HG03521 (cell line): ENCODE results near the gene CTNNA3.

Experiments used
- ATAC-seq: cut with Tn5 transposase; IDR thresholded peaks from one replicate; pipeline ENCODE4 v1.9.1; 2021; ENCODE audit warnings: mild to moderate bottlenecking, moderate library complexity; ENCODE audit not compliant: unreplicated experiment

The CTNNA3 gene

GRCh38 chr10:67386260-67386659 lies 309.7 kb downstream of the CTNNA3 start:
- ATAC-seq, result no peak

DNA sequence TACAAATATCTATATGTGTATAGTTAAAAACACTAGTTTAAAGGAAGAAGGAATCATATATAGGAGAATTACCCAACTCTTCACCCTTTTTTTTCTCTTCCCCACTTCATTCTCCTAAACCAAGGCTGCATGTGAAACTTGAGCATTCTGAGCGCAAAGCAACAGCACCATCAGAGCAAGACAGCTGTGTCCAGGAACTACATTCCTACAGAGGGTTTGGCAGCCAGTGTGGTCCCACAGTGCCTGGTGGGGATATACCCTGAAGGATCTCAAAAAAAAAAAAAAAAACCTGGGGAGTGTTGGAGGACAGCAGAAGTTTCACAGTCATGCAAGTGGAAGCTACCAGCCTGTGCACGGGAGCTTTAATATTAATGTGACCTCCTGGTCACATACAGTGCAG lies 310.4 kb downstream of the CTNNA3 start:
- ATAC-seq, result no peak

GRCh38 chr10:67385089-67385488 lies 310.9 kb downstream of the CTNNA3 start:
- ATAC-seq, result no peak

DNA sequence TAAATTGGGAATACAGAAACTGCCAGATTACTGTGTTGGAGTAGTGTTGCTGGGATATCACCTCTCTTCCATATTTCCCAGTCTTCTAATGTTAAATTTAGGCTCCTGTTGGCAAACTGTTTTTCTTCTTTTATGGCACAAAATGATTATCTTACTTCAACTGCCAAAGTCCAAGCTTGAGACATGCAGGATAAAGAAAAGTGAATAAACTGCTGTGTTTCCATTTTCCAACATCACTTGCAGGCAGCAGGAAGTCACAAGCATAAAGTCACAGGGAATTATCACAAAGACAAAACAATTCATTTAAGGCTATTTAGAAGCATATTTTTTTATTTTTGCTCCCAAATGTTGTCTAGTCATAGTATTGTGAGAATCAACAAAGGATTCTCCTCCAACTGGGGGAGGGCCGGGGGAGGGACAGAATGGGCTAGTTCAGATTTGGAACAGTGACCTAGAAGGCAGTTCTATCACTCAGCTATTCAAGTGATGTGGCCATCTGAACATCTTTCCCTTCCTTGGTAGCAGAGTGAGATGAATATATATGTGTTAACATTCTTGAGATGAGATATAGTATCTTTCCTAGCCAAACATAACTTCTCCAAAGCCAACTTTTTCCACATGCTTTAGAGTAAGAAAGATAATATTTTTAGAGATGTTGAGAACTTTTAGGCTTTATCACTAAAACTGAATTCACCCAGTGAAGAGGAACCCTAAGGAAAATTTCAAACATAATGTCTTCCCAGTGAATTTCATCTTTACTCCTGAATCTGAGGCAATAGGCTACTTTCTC lies 364.7 kb downstream of the CTNNA3 start:
- ATAC-seq, result no peak

DNA sequence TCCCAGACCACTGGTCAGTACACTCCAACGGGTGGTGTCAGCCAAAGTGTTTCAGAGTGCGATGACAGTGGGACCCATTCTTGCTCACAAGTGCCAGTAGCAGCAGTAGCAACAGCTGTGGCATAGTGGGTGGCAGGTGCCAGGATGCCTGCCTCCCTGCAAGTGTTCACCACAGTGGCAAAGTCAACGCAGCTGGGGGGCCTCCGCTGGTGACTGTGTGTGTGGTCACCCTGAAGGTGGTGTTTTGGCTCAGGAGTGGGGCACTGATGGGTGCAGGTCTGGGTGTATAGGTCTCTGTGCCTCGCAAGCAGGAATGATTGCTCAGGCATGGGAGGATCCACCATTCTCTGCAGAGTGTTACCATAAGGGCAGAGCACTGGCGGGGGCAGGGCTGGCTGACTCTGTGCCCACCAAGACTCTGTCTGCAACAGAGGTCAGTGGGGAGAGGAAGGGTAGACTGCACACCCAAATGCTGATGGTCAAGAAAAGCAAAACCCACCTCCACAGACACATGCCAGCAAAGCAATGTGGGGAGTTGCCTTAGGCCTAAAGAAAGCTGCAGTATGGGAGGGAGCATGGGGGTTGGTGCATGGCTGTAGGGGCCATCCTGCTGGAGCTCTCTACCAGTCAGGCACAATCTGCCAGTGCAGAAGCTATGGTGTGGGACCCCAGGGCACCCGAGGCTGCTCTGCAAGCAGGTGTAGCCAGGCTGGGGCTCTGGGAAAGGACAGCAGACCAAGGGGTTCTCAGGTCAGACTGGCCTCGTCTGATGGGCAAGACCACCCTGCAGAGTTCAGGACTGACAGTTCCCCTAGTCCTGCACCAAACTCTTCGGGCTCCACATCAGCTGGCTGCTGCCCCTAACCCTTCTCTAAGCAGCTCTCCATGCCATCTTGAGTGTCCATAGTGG lies 368.1 kb downstream of the CTNNA3 start:
- no peak for ATAC-seq

DNA sequence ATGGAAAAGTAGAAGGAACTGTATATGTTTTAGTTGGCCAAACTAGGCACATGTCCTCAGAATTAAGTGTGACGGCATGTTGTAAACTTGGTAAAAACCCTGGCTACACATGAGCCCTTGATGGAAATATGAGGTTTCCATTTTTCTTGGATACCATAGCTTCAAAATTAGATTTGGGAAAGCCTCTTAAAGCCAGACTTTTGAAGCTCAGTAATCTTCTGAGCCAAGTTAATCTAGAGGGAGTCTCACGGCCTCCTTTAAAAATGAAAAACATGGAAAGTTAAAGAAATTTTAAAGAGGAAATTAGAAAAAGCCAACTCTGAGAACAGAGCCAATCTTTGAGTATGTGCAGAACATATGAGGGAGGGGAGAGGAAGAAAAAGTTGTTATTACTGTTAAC lies 376.0 kb downstream of the CTNNA3 start:
- no peak for ATAC-seq

- no peak for ATAC-seq
Observed at GRCh38 chr10:67308912-67309311, 387.1 kb downstream of the CTNNA3 start.

DNA sequence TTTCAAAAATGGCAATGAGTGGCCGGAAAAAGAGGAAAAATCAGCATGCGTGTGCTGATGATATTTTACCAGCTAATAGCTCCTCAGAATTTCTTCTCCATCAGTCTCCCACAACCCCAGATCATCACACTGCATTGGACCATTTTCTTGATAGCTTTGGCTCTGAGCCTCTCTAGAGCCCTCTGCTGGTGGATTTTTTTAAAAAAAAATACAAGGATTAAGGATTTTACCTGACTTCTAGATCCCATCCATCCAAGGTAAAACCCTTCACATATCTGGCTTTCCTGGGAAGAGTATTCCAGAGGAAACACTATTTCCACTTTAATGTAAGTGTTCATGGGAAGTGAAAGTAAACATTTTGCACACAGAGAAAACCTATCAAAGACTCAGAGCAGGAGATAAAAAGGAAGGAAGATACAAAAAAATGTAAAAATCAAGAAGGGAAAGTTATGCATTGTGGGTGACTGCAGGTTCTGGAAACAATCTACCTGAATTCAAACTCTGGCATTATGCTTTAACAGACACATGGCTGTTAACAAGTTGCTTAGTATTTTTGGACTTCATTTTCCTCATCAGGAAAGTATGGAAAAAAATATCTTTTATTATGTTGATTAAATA lies 389.3 kb downstream of the CTNNA3 start:
- ATAC-seq, result no peak

GRCh38 chr10:67302701-67303100 lies 393.3 kb downstream of the CTNNA3 start:
- ATAC-seq, result no peak

DNA sequence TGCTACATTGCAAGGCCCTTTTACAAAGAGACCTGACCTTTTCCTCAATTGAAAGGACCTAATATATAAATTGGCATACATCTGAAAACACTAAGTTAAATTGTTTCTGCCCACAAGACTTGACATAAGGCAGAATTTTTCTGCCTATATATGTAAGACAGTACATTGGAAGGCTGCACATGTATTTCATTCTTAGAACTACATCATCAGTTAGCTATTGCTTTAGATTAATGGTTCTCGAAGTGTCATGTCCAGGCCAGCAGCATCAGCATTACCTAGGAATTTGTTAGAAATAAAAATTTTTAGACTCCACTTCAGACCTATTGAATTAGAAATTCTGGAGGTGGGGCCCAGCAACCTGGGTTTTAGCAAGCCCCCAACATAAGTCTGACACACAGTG lies 396.2 kb downstream of the CTNNA3 start:
- no peak for ATAC-seq

DNA sequence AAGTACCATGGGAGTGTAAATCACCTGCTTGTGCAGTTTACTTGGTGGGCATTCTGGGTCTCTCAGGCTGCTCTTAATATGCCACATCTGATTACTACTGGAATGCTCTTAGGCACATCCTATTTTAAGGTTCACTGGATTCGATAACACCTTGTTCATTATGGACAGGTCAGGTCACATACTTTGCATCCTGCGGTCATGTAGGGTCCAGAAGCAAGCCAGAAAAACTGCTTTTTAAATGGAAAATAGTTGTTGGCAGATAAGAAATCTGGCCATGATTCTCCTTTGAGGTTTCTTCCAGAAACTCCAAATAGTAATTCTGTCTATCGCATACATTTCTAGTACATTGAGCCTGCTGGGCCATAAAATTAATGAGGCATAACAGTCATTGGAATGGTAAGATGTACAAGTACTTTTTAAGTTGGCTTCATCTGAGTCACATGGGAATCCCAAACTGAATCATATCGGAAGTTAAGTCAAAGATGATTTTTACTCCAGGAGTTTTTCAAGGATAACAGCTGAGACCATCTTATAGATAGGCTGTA lies 398.3 kb downstream of the CTNNA3 start:
- ATAC-seq, result no peak

GRCh38 chr10:67296926-67297325 lies 399.1 kb downstream of the CTNNA3 start:
- no peak for ATAC-seq

GRCh38 chr10:67288688-67289410 lies 407.1 kb downstream of the CTNNA3 start:
- ATAC-seq, result no peak

DNA sequence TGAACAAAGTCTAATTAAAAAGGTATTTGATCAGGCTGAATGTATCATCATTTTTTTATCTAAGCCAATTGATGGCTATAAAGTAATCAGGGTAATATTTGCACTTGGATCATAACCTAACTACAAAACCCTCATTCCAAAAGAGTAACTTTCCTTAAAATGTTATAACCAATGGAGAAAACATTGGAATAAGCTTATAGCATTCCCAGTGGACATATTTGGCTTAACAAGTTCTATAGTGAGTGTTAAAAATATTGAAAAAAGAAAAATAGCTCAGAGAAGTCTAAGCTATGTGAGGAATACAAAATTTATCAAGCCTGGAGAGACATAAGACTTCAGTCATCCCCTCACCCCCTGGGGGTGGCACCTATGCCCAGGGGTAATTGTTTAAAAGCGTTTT lies 411.4 kb downstream of the CTNNA3 start:
- no peak for ATAC-seq

GRCh38 chr10:67282871-67283270 lies 413.1 kb downstream of the CTNNA3 start:
- no peak for ATAC-seq

DNA sequence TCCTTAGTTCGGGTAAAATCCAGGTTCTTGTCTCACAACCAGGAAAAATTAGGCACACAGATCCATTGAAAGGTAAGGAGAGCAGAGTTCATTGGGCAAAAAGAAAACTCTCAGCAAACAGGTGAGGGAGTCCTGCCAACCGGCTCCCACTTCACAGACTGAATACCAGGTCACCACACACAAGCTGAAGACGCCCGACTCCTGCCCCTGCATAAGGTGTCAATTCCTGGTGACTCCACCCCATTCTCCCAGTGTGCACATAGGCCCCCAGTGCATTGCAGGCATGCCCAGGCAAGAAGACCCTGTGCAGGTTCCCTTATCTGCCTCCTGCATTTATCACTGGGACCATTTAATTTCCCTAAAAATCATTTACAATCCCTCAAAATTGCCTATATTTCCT lies 415.6 kb downstream of the CTNNA3 start:
- no peak for ATAC-seq

DNA sequence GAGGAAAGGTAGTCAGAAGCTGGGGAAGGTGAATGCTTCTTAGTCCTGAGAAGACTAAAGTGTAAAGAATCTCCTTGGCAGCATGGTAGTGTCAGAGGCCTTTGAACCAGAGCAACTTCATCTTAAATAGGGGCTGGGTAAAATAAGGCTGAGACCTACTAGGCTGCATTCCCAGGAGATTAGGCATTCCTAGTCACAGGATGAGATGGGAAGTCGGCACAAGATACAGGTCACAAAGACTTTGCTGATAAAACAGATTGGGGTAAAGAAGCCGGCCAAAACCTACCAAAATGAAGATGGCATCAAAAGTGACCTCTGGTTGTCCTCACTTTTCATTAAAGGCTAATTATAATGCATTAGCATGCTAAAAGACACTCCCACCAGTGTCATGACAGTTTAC lies 418.6 kb downstream of the CTNNA3 start:
- no peak for ATAC-seq

GRCh38 chr10:67269828-67270227 lies 426.2 kb downstream of the CTNNA3 start:
- no peak for ATAC-seq

- no peak for ATAC-seq
Observed at GRCh38 chr10:67268146-67268545, 427.8 kb downstream of the CTNNA3 start.

DNA sequence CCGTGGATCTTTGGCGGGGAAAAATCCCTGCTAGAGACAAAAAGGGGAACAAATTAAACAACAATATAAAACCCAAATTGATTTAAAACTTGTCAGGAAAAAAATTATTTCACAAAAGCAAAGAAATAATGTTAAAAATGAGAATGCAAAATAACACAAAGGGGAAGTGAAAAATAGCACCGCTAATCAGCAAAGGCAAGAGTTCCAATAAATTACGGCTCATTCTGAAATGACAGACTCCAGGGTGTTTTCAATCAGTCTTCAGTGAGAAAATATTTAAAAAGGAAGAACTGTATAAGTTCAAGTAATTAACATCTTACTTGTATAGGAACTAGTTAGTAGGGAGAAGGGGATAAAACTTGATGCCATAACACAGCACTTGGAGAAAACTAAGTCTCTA lies 433.3 kb downstream of the CTNNA3 start:
- no peak for ATAC-seq
